AG09309 (cell line): Measurements from ENCODE around the gene ZNF746.

ENCODE experiments used
- DNase-seq: peaks from one replicate; pipeline ENCODE4 v3.0.0-alpha.2; 2010; ENCODE audit warnings: low read depth
- H3K4me3 ChIP-seq: 2 replicates; pipeline ENCODE4 v1.5.1; 2011; ENCODE audit warnings: mild to moderate bottlenecking, low read depth, low read length, moderate library complexity; ENCODE audit not compliant: control insufficient read depth
- CTCF ChIP-seq: IDR thresholded peaks from 2 replicates; pipeline ENCODE4 v1.5.1; 2011; ENCODE audit warnings: mild to moderate bottlenecking, low read depth, low read length, inconsistent platforms; ENCODE audit not compliant: insufficient read depth, control insufficient read depth; ENCODE audit errors: missing control alignments

ZNF746 gene

GRCh38 chr7:149459540-149460452 is 37.8 kb downstream of the ZNF746 start:
- TF ChIP-seq CTCF: no peak
- DNase-seq: no peak
- peak overlapping the region; percentile 65 for H3K4me3 ChIP-seq

GRCh38 chr7:149459201-149459539 is 38.4 kb downstream of the ZNF746 start:
- H3K4me3 ChIP-seq: peak overlapping the region; percentile 48
- no peak for TF ChIP-seq CTCF

GRCh38 chr7:149458235-149458634 is 39.4 kb downstream of the ZNF746 start:
- TF ChIP-seq CTCF: no peak
- DNase-seq: no peak
- H3K4me3 ChIP-seq: no peak overlapping the region

More at GRCh38 chr7:149459201-149459539, 38.4 kb downstream of the ZNF746 start:
- no peak for DNase-seq

- no peak for DNase-seq
- H3K4me3 ChIP-seq: no peak overlapping the region
- TF ChIP-seq CTCF: no peak
Observed at GRCh38 chr7:149457766-149458165, 39.8 kb downstream of the ZNF746 start.

GRCh38 chr7:149456506-149457421 is 40.8 kb downstream of the ZNF746 start:
- DNase-seq: no peak
- TF ChIP-seq CTCF: no peak
- no peak overlapping the region for H3K4me3 ChIP-seq

GRCh38 chr7:149455175-149455950 is 42.2 kb downstream of the ZNF746 start:
- no peak for TF ChIP-seq CTCF
- no peak overlapping the region for H3K4me3 ChIP-seq
- no peak for DNase-seq
